Middle frontal gyrus (tissue), 1 donor: ENCODE results near the gene DOLPP1.

Experiments used
- DNase-seq: peaks from one replicate; pipeline ENCODE4 v3.0.0-alpha.2; 2015; ENCODE audit warnings: low spot score; ENCODE audit errors: extremely low spot score

DOLPP1 gene

DNA sequence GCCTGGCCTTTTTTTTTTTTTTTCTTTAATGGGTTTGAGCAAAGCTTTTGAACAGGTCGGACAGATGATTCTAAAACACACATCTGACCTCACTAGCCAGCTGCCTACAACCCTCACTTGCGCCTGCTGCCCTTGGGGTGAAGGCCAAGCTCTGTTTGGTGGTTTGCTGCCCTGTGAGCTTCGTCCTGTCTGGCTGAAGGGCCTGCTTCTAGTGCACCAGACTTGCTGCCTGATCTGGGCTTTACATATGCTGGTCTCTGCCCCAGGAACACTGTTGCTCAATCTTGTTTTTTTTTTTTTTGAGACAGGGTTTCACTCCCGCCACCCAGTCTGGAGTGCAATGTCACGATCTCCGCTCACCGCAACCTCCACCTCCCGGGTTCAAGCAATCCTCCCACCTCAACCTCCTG is 16.4 kb upstream of the DOLPP1 start:
- DNase-seq, result no peak

DNA sequence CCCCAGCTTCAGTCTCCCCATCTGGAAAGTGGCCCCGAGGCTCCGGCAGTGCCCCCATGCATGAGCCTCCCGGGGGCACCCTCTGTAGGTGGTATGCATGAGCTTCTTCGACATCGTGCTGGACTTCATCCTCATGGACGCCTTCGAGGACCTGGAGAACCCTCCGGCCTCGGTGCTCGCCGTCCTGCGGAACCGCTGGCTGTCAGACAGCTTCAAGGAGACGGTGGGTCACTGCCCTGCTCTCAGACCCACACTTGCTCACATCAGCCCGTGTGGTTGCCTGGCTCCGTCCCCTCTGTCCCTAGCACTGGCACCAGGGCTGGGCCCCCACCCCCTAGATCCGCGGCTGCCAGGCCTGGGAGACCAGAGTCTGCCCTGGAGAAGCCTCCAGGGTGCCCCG is 12.8 kb upstream of the DOLPP1 start:
- DNase-seq, result no peak

DNA sequence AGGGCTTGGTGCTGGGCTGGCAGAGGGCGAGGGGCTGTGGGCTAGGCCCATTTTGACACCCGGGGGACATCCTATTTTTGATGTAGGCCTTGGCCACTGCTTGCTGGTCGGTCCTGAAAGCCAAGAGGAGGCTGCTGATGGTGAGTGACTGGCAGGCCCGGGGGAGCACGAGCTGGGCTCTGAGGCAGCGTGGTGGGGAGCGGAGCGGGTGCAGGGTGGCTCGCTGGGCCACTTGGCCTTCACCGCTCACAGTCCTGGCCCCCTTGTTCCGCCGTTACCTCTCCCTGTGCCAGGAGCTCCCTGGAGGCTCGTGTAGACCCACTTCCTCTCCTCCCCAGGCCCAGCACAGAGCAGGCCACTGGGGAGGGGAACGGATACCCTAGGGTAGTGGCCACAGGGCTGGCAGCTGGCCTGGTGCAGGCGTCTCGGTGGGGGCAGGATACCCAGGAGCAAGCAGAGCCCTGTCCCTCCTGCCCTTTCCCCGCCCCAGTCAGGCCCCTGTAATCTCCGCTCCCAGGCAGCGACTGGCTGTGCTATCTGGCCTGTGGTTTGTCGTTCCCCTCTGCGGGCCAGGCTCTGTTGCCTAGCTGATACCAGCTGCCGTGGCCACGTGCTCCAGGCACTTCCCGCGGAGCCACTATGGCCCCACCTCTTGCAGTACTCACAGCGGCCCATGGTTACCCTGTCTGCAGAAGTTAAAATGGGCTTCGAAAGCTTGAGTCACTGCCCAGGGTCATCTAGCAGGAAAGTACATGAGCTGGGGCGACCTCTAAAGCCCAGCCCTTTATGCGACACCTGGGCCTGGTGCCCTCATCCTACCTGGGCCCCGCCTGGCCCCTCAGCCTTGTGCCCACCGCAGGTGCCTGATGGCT is 11.7 kb upstream of the DOLPP1 start:
- DNase-seq, result no peak

DNA sequence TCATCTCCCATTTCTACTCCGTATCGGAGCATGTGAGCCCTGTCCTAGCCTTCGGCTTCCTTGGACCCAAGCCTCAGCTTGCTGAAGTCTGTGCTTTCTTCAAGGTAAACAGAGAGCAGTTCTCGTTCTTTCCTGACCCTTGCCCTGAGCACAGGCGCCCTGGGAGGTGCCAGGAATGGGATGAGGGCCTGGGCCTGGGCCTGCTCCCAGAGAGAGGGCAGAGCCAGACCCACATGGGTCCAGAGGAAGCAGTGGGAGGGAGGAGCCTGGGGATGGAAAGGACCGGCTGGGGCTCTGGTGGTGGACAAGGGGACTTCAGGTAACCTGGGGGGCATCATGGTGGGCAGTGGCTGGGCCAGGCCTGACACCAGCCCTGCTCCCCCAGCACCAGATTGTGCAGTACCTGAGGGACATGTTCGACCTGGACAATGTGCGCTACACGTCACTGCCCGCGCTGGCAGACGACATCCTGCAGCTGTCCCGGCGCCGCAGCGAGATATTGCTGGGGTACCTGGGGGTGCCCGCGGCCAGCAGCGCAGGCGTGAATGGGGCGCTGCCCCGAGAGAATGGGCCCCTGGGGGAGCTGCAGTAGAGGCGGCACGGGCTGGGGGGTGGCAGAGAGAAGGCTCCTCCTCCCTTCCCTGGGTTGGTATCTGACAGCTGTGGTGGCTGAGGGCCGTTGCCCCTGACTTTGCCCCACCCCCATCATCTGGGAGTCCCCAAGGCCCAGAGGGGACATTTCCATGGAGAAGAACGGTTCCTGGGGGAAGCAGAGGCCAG is 10.9 kb upstream of the DOLPP1 start:
- DNase-seq, result no peak

DNA sequence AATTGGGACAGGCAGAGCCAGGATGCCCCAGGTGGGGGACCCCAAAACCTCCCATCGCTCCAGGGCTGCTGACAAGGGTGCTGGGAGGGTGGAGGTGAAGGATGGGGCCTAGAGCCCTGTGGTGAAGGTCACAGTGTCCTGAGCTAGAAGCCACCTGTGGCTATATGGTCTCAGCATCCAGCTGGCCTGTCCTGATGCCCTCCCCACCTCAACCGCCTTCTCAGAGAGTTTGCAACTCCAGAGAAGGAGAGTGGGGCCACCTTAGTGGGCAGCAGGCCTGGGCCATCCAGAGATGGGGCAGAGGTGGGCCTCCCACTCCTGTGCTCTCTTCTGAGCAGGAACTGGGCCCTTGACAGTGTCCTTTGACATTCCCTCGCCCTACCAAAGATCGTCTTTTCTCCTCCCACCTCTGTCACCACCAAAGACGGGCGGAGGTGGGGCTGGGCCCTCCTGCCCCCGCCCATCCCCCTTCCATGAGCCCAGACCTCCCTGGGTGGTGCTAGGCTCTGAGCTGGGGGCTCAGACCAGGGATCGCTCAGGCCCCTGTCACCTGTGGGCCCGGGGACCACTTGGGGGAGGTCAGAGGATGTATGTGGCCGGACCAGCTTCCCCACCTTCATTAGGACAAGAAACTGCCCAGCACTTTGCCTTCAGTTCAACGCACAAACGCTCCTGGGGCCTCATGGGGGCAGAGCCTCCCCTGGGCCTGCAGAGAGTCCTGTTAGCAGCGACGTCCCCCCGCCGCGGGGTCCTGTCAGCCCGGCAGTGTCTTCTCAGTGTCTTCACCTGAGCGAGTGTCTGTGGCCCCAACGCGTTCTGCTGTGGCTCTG is 10.0 kb upstream of the DOLPP1 start:
- DNase-seq, result no peak

DNA sequence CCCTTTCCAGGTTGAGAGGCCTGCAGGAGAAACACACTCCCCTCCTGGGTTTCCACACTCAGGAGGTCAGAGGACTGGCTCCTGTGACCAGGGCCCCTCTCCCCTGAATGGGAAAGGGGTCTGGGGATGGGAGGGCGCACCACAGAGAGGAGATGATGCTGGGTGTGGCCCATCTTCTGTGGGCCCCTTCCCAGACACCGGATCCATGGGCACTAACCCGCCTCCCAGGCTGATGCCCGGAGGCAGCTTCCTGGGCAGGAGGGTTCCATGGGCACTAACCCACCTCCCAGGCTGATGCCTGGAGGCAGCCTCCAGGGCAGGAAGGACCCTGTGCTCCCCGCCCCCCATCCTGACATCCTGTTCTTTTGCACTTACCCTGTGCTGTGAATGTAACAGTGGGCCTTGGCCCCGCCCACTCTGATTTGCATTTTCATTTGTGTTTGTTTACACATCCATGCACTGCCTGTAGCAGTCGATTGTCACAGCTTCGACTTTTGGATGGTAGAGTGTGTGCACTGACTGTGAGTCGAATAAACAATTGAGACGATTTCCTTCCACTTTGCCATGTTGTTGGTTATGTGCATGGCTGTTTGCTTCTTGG is 9.3 kb upstream of the DOLPP1 start:
- DNase-seq, result no peak

DNA sequence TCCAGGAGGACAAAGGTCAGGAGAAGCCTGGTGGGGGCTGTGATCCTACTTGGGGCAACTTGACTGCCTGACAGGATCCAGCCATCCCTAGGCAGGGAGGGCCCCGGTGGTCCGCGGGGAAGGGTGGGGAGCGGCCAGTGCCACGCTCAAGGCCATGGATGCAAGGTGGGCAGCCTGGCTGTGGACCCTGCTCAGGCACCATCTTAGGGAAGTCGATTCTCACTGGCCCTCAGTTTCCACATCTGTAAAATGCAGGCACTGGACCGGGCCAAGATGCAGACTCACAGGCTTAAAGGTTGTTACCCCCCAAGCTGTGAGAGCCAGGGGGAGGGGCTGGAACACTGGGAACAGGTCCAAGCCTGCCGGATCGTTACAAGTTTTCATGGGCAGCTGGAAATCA is 8.7 kb upstream of the DOLPP1 start:
- DNase-seq, result no peak

DNA sequence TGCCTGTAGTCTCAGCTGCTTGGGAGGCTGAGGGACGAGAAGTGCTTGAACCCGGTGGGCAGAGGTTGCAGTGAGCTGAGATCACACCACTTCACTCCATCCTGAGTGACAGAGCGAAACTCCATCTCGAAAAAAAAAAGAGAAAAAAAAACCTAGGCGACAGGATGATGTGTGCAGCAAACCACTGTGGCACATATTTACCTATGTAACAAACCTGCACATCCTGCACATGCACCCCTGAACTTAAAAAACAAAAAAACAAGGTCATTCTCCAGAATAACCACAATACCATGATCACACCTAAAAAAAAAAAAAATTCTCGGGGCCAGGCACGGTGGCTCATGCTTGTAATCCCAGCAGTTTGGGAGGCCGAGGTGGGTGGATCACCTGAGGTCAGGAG is 7.5 kb upstream of the DOLPP1 start:
- no peak for DNase-seq

DNA sequence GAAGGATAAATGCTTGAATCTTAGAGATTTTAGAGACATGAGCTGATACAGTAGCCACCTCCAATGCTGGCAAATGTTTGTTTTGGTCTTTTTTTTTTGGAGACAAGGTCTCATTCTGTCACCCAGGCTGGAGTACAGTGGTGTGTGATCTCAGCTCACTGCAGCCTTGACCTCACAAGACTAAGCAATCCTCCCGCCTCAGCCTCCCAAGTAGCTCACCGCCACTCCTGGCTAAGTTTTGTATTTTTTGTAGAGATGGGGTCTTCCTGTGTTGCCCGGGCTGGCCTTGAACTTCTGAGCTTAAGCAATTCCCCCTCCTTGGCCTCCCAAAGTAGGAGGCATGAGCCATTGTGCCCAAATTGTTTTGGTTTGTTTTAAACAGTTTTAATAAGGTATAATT is 6.8 kb upstream of the DOLPP1 start:
- no peak for DNase-seq

DNA sequence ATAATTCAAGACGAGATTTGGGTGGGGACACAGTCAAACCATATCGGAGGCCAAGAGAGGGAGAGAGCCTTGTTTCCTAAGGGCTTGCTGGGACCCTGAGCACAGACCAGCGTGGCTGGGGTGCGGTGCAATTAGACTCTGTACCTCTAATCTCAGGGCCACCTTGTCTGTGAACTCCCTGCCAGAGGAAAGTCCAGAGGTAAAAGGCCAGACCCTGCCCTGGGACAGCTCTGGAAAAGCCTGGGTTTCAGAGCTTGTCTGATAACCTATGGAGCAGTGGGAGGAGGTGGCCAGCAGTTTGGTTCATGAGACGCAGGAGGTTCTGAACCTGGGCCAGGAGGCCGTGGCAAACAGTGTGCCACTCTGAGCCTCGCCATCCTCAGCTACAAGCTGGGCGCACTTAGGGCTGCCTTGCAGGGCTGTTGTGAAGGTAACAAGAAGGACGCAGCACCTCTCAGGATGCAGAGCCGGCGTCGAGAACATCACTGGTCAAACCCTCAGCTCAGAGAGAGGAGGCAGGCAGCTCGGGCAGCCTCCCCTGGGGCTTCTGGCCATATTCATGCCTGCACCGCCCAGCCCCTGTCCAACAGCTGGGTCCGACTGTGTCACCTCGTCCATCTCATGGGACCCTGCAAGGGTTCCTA is 4.8 kb upstream of the DOLPP1 start:
- no peak for DNase-seq

DNA sequence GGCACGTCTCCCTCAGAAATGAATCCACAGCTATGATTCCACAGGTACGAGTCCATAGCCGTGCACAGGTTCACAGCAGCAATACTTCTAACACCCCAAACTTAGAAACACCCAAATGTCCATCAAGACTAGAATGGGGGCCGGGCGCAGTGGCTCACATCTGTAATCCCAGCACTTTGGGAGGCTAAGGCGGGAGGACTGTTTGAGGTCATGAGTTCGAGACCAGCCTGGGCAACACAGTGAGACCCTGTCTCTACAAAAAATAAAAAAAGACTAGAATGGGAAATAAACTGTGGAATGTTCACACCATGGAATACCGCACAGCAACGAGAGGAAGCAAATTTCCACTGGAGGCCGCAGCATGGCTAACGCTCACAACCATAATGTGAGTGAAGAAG is 4.3 kb upstream of the DOLPP1 start:
- DNase-seq, result no peak

DNA sequence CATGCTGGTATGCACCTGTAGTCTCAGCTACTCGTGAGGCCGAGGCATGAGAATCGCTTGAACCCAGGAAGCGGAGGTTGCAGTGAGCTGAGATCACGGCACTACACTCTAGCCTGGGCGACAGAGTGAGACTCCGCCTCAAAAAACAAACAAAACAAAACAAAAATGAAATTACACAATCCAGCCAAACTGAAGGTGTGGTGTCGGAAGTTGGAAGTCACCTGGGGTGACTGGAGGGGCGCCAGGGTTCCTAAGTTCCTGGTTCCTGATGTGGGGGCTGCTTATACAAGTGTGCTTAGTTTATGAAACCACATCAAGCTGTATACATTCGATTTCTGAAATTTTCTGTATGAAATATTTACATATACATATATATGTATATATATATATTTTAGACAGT is 3.7 kb upstream of the DOLPP1 start:
- no peak for DNase-seq

DNA sequence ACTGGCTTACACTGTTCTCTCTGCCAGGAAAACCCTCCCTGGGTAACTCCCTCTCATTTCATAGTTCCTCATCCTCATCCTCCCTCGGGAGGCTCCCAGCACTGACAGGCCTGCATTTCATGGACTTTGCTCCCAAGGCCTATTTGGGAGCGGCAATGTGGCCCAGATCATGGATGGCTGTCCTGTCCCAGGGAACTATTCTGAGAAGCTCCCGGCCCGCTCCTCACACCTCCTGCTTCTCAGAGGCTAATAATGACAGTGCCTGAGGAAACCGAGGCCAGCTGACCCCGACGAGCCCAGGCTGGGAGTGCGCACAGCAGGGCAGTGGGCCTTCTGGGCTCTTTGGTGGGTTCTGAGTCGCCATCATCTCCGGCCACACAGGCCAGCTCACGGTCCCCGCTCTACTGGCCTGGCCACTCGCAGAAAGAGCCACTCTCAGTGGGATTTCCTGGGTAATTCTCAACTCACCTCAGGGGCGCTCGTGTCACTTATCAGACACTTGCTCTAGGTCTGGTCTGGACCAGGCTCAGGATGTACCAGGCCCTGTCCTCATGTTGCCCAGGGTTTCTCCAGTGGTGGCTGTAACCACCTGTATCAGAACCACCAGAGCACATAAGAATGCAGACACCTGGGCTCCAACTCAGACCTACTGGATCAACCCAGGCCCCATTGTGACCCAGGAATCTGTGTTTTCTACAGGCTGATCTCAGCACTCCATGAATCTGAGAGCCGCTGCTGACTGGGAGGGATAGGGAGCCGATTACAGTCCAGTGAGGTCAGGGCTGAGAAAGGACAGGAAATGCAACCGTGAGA is 2.0 kb upstream of the DOLPP1 start:
- DNase-seq, result no peak

DNA sequence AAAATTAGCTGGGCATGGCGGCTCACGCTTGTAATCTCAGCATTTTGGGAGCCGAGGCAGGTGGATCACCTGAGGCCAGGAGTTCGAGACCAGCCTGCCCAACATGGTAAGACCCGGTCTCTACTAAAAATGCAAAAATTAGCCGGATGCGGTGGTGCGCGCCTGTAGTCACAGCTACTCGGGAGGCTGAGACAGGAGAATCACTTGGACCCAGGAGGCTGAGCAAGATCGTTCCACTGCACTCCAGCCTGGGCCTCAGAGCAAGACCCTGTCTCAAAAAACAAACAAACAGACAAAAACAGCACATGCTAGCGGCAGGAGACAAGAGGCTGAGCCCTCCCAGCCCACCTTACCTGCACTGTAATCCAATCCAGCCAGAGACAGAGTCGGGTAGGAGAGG is 1.1 kb upstream of the DOLPP1 start:
- no peak for DNase-seq

DNA sequence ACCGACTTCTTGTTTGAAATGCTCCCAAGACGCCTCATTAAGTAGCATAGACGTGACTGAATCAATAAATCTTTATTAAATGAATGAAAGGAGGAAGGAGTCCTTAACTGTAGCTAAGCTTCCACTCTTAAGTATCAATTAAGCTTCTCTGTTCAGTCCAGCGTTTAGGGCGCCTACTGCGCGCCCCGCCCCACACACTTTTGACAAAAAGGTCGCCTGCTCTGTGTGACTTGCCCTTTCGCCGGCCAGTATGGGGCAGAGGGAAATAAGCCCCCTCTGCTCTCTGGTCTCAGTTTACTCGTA is 662 bp upstream of the DOLPP1 start:
- no peak for DNase-seq

DNA sequence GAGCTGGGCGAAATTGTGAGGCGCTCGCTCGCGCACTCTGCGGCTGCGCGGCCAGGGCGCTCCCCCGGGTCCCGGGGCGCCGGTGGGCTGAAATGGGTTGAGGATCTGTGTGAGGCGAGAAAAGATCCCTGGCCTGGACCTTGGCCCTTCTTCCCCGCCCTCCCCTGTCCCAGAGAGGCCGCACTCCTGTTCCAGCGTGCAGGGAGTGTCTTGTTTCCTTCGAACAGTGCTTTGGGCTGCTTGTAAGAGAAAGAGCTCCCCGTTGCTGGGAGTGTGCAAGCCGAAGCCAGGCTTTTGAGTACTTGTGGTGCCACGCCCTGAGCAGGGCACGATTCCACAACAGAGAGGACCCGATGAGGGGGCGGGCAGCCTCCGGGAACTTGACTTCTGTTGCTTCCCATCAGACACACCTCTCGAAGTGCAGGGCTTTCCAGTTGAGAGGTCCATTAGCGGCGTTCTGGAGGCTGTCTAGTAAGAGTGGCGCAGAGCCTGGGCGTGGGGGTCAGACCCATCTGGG is 535 bp downstream of the DOLPP1 start:
- DNase-seq, result no peak

DNA sequence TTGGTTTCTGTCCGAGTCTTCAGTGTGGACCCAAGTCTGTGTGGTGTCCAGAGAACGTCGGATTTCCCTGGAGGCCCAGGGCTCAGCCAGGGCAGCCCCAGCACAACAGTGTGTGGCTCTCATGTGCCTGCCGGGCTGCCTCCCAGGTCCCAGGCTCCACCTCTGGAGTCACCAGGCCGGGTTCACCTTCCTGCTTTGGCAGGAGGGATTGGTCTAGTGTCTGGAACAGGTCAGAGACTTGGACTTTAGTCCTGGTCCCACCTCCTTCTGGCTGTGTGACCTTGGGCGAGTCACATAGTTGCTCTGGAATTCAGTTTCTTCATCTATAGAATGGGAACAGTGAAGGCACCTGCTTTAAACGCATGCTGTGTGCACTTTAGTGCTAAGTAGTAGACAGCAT is 3.2 kb downstream of the DOLPP1 start:
- no peak for DNase-seq

DNA sequence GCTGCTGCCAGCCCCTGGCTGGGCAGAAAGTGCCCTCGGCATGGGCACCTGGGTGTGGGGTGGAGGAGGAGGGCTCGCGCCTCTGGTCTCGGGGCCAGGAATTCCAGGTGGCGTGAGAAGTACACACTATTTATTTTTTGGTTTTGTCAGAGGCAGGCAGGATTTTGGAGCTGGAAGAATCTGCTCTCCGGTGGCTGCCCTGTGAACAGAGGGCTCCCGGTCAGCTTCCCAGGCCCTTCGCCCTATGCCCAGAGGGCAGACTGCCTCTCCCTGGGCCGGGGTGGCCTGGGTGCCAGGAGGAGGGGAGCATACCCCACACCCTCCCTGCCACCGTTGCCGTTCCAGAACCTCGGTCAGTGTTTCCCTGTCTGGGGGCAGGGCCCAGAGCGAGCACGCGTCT is 8.3 kb downstream of the DOLPP1 start:
- no peak for DNase-seq

DNA sequence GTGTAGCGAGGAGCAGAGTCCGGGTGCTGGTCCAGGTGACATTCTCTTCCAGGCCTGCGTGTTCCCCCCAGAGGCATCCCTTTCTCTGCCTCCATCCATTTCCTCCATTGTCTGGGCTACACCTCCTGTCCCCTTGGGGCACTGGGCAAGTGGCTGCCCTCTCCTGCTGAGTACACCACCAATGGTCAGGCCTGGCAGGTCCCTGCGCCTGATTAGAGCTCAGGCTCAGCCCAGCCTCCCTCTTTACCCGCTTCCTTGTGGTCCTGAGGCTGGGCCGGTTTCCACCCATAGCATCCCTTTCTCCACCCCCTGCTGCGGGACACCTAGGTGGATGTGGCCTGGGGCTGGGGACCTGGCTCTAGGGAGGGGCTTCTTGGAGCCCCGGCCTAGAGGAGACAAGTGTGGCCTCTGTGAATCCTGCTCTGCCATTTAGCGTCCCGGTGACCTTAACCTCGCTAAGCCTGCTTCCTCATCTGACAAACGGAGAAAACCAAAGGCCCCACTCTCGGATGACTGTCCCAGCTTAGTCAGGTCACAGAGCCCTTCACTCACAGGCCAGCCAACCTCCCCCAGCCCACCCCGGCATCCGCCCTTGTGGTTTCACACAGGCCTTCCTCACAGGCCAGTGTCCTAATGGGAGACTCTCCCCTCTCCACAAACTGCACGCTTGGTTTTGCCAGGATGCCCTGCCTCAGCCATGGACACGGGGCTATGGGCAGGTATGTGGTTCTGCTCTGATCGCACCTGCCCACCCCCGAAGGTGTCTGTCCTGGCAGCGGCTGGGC is 12.9 kb downstream of the DOLPP1 start:
- no peak for DNase-seq
